NCI-H510A treated with DMSO at 0.1 percent for 48 hours (cell line): ENCODE results near the gene KLF5.

ENCODE experiments used
- DNase-seq: peaks from one replicate; lab custom pipeline; 2025; lab: John Stamatoyannopoulos, UW

The KLF5 gene

GRCh38 chr13:73059460-73060250 is 850 bp downstream of the KLF5 start:
- no peak for DNase-seq

- DNase-seq: no peak
These were observed 1.7 kb downstream of the KLF5 start for GRCh38 chr13:73060251-73061160.

- no peak for DNase-seq
These were observed 2.7 kb downstream of the KLF5 start for GRCh38 chr13:73061473-73061872.

GRCh38 chr13:73061876-73062275 is 3.1 kb downstream of the KLF5 start:
- DNase-seq: no peak

GRCh38 chr13:73062468-73062867 is 3.7 kb downstream of the KLF5 start:
- no peak for DNase-seq

- DNase-seq: no peak
These were observed 4.4 kb downstream of the KLF5 start for GRCh38 chr13:73063166-73063565.

GRCh38 chr13:73065036-73065435 is 6.2 kb downstream of the KLF5 start:
- DNase-seq: no peak

GRCh38 chr13:73065665-73066340 is 7.0 kb downstream of the KLF5 start:
- peak; percentile 61 for DNase-seq

GRCh38 chr13:73069206-73069805 is 10.5 kb downstream of the KLF5 start:
- no peak for DNase-seq

- DNase-seq: no peak
These were observed 11.8 kb downstream of the KLF5 start for GRCh38 chr13:73070451-73071098.

- no peak for DNase-seq
These were observed 13.6 kb downstream of the KLF5 start for GRCh38 chr13:73072239-73072900.

GRCh38 chr13:73073050-73073449 is 14.2 kb downstream of the KLF5 start:
- DNase-seq: no peak

GRCh38 chr13:73074014-73074413 is 15.2 kb downstream of the KLF5 start:
- DNase-seq: no peak

- no peak for DNase-seq
These were observed 16.1 kb downstream of the KLF5 start for GRCh38 chr13:73074926-73075325.

- DNase-seq: peak; percentile 34
These were observed 16.7 kb downstream of the KLF5 start for GRCh38 chr13:73075546-73075945.

GRCh38 chr13:73075954-73076353 is 17.1 kb downstream of the KLF5 start:
- no peak for DNase-seq

GRCh38 chr13:73077865-73078264 is 19.1 kb downstream of the KLF5 start:
- no peak for DNase-seq

- no peak for DNase-seq
These were observed 20.6 kb downstream of the KLF5 start for GRCh38 chr13:73079359-73079758.

- DNase-seq: no peak
These were observed 22.6 kb downstream of the KLF5 start for GRCh38 chr13:73081256-73081915.

GRCh38 chr13:73082471-73082870 is 23.7 kb downstream of the KLF5 start:
- DNase-seq: no peak
